SK-N-MC (cell line): ENCODE data around the gene MYO5B.

Experiments
- EZH2 ChIP-seq: fragments of 200-600 bp; sonication (generic); IDR thresholded peaks from one replicate; pipeline ENCODE4 v1.6.1; 2017; ENCODE audit warnings: antibody characterized with exemption
- FOXP2 ChIP-seq: optimal IDR thresholded peaks from 2 replicates; pipeline ENCODE3; 2011; ENCODE audit warnings: mild to moderate bottlenecking, moderate library complexity; ENCODE audit not compliant: insufficient read depth; ENCODE audit errors: extremely low read length, control extremely low read depth
- POLR2AphosphoS5 ChIP-seq: IDR thresholded peaks from 2 replicates; pipeline ENCODE4 v1.6.1; 2012; ENCODE audit warnings: mild to moderate bottlenecking, low read depth, low read length, borderline replicate concordance

DNA sequence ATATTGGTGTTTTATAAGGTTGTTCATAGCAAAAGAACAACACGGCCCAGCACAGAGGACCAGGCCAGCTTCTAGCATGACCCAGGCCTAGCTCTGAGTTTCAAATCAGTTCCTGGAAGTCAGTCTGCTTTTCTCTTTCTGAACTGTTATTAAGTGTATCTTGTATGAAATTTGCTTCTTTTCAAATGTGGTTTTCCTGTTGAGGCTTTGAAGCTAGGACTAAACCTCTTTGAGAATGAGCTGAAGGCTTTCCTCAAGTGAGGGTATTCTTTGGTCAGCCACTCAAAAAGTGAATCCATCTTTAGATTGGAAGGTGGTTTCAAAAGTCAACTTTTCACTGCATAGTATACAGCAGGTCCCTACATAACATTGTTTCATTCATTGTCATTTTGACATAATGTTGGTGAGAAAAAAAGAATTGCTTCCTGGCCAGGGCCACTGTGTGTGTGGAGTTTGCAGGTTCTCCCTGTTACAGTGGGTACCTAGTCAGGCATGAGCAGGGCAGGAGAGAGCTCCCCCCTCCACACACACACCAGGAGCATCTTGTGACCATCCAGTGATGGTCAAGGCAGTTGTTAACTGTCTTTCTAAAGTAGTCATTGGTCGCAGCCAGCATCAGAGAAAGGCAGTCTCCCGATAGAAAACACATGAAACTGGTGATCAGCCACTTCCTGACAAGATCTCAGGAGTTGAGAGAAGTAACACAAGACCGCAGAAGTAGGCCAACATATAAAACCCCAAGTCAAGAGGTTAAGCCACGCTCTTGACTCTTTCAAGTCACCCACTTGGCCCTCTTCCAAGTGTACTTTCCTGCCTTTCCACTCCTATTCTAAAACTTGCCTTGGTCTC, 374.9 kb downstream of the MYO5B start:
- TF ChIP-seq EZH2: no peak
- no peak for TF ChIP-seq POLR2AphosphoS5
- no peak for TF ChIP-seq FOXP2
